ELR (cell line): ENCODE data around the gene BTBD9.
"Not testable (repeated sequence)": the region's sequence is repeated elsewhere in the genome, so short reads cannot be mapped to it uniquely, and the experiment has no call there.

Source experiments
- DNase-seq: peaks from one replicate; pipeline ENCODE4 v3.0.0-alpha.2; 2015; ENCODE audit warnings: low read depth

BTBD9 gene

DNA sequence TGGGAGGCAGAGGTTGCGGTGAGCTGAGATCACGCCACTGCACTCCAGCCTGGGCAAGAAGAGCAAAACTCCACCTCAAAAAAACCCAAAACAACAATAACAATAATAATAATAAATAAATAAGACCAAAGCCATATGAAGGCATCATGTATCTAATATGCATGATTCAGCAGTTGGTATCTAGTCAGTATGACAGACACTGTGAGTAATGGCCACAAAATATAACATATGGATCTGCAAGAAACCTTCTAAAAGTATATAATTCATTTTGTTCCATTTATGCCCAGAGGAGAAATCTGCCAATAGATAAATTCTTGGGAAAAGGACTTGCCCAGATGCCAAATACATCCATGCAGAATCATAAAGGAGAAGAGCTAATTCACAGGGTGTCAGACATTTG lies 252.3 kb downstream of the BTBD9 start:
- peak; percentile 40 for DNase-seq

DNA sequence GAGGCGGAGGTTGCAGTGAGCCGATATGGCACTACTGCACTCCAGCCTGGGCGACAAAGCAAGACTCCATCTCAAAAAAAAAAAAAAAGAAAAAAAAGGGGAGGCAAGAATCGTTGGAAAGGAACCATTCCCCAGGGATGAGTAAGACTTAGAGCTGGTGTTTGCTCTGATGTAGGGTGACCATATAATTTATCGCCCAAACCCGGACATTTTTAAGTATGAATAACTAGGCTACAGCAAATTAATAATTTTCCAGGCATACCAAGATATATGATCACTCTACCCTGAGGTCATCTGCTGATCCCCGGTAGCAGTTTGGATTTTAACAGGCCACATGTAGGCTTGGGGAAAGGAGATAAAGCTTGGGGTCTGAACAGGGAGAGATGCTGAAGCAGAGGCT lies 260.9 kb downstream of the BTBD9 start:
- DNase-seq, result peak; percentile 78

DNA sequence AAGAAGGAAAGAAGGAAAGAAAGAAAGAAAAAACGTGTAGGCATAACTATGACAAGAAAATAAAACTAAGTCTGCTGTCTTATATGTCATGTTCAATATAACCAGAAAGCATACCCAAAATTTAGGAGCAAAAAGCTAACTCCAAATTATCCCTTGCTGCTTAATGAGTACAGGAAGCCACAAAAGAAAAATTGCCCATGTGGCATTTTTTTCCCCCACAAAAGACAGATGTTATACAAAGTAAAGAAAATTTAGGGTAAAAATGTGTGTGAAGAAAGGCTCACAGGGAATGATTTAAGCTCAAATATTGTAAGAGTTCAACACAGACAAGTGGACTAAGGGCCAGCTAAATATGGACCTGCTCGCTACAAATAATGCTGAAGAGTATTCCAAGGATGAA lies 263.8 kb downstream of the BTBD9 start:
- no peak for DNase-seq

DNA sequence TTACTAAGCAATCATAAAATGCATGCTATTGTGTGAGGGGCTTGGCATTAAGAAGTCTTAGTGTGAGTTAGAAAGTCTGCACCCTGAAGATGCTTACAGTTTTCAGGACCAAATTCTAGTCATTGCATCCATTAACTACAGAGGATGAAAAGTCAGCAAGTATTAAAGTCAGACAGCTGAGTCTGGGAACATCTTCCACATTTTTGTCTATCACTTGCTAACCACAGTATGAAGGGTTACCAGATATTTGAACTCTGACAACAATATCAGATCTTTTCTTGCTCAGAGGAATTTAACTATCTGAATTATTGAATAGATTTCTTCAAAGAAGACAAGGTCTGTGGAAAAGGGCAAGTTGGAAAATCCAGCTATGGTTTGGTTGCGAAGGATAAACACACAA lies 264.4 kb downstream of the BTBD9 start:
- DNase-seq, result no peak

DNA sequence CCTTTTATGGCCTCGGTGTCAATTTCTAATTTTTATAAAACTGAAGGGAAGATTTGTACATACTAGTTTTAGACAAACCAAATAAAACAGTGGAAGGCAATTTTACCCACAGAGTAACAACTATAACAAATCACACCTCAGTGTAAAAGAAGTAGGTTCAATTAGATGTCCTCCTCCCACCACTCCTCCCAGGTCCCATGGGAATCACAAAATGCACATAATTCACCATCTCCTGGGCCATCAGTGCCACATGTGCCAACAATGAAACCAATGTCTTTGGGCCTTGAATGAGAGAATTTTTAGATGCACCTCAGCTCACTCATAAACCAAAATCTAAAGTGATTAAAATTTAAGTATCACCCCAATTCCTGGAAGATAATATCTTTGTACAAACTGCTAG lies 267.8 kb downstream of the BTBD9 start:
- DNase-seq, result no peak

DNA sequence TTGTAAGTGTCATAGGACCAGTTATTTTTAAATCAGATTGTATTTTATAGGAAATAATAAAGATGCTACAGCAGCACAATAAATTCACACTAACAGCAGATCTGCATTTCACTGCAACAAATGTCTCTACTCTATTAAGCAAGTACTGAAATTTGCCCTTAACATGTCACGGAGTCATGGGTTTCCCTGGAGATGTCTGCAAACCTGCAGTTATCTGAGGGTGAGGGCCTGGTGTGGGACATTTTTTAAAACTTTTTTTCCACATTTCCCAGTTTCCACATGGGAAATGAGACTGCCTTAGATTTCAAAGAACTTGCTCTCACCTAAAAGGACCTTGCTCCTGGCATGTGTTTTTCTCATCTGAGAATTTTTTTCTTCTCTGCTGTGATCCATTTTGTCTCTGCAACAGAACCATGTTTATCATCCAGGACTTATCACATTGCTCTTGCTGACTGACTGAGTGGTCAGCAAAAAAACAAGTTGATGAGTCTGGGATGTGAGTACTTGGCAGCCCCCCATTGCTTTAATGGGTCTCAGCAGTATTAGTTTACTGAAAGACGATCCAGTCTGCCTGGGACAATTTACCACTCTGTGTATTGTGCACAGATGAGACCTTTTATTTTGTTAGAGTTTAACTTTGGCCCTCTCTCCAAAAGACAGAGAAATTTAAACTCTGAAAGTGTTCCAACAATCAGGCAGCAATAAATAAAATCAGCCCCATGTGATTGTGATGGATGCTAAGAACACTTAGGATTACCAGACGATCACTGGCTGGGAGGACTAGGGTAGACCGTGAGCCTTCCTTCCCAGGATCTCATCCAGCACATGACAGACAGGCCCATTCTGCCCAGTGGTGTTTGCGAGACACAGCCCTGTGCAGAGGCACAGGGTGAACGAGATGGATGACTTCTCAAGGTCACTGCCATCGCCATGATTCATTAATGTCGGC lies 268.8 kb downstream of the BTBD9 start:
- DNase-seq, result no peak

DNA sequence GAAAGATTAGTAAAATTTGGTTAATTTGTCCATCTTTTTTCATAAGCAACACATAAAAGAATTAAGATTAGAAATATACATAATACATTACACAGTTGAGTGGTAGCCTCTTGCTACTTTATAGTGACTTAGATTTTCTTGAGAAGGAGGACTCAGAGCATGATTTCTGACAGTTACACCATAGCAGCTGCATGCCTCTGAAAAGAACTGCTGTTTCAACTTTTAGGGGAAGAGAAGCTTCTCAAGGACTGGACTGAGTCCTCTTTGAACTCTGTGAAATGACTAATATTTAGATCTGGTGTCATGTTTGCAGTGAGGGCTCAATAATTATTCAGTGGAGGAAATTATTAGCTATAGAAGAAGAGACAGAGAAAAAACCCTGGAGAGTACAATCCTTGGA lies 272.5 kb downstream of the BTBD9 start:
- no peak for DNase-seq

DNA sequence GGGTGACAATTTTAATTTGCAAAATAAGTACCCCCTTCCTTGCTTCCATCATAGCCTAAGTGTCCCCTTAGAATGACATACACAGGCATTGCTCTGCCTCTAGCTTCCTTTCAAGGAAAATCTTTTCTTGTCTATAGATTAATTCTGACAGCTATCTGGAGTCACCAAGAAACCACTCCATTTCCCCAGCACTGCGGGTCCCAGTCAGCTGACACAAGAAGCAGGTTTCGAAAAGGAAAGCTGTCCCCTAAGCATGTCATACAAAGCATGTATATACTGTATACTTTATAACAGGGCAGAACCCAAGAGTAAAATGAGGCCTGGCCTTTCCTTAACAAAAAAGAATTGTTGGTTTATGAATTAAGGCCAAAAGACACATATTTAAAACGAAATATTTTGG lies 273.5 kb downstream of the BTBD9 start:
- DNase-seq, result no peak

DNA sequence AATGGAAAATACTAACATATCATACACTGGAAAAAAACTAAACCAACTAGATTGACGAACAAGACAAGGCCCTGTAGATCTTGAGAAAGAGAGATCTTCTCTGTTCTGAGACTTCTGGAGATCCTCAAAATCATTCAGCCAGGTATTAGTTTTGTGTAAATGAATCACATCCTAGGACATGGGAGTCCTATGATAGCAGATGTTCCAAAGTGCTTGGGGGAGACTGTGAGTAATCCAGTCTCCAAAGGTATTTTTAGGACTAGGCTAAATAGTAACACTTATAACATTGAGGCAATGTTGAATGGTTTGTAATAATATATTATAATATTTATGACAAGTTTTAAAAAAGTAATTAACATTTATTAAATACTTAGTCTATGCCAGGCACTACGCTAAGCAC lies 275.0 kb downstream of the BTBD9 start:
- peak; percentile 7 for DNase-seq

DNA sequence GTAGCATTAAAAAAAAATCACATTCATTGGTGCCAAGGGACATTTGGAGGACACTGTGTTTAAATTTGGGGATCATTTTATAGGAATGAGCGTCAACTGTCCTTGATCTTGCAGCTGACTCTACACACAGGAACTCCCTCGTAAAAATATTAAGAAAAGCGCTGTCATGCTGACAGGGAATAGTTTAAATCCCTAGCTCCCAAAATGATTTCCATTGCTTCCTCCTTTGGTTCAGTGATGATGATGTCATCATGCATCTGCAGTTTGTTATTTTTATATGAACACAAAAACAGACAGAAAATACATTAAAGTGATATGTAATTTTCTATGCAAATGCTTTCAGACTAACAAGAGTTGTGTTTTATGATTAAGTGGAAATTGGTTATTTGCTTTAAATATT lies 275.6 kb downstream of the BTBD9 start:
- DNase-seq, result no peak

DNA sequence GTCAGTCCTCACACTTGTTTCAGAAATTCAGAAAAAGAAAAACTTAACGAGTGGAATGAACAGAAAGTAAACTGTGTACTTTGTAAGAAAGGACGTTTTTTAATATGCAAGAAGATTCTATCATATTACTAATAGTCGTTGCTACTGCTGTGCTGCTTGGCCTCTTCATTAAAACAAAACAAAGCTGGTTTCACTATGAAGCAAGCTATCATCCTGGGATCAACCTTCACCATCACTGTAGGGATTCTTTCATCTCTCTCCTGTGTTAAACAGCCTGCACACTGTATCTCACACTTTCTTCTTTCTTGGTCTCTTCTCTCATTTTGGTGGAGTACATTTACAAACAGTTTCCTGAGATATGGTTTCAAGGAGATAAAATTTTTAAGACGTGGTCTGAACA lies 284.2 kb downstream of the BTBD9 start:
- no peak for DNase-seq

DNA sequence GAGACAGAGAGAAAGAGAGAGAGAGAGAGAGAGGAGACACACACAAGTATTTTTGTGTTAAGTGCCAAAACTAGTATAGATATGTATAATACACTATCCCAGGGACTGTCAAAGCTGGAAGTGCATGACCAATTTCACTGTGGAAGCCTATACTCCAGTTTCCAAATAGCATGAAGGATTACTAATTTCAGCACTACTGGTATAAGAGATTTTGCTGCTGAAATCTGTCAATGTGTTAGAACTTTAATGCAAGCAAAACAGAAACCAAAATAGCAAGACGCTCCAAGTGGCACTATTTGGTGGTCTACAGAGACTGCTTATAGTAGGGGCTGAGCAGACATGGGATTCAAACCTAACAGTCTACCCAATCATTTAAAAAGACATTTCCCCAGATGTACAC lies 284.8 kb downstream of the BTBD9 start:
- DNase-seq, result no peak

DNA sequence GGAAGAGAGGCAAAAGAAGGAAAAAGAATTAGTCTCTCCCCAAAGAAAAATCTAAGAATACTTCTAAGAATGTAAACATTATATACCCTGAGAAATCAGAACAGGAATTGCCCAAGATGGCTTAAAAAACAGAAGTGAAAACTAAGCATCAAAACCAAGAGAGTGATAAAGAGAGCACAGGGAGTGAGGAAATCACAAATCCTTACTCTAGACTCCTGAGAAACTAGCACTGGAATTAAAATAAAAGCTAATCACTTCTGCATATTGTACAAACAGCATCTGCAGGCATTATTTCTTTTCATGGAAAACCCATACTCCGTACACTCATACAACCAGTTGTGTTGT lies 285.7 kb downstream of the BTBD9 start:
- no peak for DNase-seq

DNA sequence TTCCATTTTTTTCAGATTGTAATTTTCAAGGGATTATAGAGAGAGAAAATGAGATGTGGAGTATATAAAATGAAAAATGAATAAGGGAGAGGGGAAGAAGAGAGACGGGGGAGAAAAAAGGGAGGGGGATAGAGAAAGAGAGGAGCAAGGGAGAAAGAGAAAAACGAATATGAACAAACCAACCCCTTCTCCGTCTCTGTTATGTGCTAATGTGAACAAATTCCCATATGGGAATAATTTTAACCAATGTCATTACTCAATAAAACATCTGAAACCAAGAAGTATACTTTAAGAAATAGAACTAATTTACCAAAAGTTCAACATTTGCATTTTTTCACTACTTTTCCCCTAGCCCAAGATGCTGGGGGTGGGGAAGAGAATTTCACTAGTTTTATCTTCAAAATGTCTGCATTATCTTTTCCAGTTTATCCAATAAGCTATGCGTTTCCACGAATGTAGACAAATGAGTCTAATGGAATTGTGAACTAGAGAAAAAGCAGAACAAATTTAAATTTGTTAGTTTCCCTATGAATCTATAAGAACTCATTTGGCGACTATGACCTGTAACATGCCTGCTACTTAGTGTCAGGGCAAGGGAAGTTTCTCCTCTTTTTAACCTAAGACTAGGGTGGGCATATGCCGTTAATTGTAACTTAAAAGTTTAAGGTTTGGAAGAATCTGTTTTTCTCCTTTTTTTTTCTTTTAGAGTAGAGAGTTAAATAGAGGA lies 286.3 kb downstream of the BTBD9 start:
- DNase-seq, result no peak

DNA sequence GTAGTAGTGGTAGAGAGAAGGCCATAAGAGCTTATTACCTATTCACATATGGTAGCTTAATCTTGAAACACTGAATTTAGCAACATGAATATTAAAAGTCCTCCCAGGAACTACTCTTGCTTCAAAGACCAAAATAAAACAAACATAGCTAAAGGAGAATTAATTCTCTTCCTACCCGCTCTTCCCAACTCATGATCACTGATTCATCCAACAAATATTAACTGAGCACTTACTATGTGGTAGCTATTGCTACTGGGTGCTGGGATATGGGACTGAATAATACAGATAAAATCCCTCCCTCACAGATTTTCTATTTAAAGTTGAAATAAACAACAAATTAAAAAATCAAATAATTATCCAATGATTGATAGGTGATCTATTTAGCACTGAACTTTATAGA lies 287.1 kb downstream of the BTBD9 start:
- DNase-seq, result peak; percentile 48

DNA sequence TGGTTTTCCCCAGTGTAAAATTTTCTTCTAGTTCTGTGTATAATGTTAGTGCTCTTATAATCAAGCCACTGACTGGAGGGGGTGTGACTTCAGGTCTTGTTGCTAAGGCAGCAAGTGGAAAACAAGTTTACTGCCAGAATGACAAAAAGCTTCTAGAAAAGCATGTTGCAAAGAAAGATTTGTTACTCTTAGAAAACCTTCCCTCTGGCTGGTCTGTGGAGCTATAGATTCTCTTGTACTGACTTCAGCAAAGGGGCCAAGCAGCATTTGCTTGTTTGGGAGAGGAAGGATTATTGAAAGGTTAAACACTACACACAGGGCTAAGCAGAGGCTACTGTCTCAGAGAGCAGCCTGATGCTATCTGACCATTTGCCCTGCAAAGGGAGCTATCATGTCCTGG lies 288.8 kb downstream of the BTBD9 start:
- DNase-seq, result no peak

DNA sequence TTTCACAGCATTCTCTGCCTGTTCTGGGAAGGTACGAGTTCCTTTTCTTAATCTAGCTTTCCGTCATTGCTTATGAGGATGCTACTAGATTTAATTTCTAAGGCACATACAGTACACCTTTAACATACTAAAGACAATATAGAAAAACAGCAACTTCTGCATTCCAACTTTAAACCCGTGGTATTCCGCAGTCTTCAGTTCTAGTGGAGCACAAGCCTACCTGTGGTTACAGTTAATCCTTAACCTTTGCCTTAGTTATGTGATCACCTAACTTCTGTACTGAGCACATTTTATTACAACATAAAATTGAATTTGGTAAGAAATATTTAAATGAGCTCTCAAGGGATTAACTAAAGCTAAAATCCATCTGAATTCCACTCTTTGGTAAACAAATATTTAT lies 289.5 kb downstream of the BTBD9 start:
- no peak for DNase-seq

DNA sequence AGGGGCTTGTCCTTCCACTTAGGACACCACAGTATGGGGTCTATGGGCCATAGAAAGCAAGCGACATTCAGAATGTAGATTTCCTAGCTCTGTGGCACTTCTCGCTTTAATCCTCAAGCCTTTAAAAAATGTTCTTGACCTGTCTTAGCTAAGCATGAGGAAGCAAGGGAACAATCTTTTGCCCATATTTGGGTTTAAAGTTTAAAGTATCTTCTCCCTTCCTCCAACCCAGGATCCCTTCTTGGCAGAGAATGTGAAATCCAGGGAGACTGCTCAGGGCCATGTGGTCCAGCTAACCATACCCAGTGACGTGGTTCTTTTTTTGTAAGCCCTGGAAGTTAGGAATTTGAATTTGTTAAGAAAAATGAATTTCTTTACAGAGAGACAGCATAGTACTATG lies 289.9 kb downstream of the BTBD9 start:
- DNase-seq, result no peak

DNA sequence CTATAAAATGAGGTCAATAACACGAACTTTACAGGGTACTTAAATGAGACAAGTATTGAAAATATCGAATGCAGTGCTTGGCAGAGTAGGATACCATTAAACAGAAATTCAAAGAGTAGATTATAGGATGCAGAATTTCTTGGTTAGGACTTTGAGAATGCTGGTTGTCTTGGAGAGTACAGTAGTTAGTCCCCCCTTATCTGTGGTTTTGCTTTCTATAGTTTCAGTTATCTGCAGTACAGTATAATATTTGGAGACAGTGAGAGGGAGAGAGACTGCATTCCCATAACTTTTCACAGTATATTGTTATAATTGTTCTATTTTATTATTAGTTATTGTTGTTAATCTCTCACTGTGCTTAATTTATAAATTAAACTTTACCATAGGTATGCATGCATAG lies 290.5 kb downstream of the BTBD9 start:
- DNase-seq, result no peak

DNA sequence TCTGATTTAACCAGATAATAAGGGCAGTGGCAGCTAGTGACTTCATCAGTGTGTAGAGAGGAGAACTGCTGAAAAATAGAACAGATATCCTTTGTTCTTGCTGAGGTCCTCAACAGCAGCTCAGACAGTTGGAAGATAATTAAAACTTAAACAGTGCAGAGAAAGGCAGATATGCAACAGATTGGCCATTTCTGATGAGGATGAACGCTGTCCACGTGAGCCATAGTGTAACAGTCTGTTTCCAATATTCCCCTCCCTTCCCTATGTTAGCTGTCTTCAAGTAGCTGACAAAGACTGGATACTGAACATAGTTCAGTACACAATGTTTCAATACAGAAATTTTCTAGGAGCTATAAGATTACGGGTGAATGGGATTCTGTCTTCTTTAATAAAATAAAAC lies 291.4 kb downstream of the BTBD9 start:
- DNase-seq, result no peak

DNA sequence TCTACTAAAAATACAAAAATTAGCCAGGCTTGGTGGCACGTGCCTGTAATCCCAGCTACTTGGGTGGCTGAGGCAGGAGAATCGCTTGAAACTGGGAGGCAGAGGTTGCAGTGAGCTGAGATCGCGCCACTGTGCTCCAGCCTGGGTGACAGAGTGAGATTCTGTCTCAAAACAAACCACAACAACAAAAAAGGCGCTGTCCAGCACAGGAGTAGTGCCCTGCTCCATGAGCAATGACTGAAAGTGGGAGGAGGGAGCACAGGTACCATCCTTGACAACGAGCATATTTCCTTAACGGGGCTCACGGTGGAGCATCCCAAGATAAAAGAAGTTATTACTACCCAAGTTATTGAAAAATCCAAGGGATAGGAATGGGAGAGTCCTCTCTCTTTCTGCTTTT lies 291.9 kb downstream of the BTBD9 start:
- not testable (repeated sequence) for DNase-seq

DNA sequence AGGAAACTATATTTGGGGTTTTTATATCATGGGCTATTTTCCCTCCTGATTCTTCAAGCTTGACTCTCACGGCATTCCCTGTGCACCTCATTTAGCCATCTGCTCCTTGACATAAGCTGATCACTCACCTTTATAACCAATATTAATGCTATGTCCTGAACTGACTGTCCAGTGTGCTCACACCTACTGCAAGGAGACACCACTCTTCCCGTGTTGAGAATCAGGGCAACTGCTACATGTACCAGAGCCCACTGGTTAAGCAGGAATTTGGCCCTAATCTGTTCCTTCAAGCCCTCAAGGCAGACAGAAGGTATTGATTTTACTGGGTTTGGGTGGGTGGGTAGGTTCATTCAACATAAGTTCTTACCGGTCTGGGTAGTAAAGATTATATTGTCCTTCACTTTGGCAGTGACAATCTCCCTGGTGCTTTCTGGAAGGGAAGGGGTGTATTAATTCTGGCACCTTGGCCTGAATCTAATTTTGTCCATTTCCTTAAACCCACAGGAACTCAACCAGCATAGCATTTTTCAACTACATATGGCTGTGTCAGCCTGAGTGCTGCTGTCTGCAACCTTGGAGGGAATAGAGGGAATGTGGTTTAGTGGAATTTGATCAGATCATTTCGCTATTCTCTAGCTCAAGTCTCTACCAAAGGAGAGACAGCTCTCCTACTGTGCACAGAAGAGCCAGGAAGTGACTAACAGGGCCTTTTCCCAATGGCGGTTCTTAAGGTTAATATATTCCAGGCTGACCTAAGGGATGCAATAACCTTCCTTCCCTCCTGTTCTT lies 293.2 kb downstream of the BTBD9 start:
- DNase-seq, result peak; percentile 90

DNA sequence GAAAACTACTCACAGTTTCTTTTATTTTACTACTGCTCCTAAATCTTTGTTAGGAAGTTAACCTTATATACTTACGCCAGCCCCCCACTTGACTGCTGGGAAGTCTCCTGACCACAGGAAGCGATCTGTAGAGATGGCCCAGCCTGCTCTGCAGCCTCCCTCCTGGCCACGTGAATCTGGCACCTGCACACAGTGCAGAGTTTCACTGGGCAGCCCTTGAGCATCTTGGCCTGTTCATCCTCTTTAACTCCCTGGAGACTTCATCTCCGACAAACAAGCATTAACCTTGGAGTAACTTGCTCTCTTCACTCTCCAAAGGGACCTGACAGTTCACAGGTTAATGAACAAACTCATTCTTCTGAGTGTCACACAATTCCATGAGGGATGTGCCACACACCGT lies 294.1 kb downstream of the BTBD9 start:
- no peak for DNase-seq
